ENCODE measurements around the gene UCHL1.
A peak's percentile ranks its signal among the peaks of the same experiment; 100 is the strongest.
"Not testable (repeated sequence)": the region's sequence is repeated elsewhere in the genome, so short reads cannot be mapped to it uniquely, and the experiment has no call there.

UCHL1 gene

DNA sequence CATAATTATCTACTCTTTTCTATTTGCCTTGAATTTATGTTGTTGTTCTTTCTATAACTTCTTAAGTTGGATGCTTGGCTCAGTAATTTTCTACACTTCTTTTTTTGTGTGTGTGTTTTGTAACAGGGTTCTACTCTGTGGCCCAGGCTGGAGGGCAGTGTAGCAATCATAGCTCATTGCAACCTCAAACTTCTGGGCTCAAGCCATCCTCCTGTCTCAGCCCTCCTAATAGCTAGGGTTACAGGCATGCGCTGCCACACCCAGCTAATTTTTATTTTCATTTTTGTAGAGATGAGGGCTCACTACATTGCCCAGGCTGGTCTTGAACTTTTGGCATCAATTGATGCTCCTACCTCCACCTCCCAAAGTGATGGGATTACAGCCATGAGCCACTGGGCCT lies 20.7 kb upstream of the UCHL1 start:
- no peak for DNase-seq (ENCODE audit: extremely low read depth in 1 of 2, low read depth in 1 of 2)

DNA sequence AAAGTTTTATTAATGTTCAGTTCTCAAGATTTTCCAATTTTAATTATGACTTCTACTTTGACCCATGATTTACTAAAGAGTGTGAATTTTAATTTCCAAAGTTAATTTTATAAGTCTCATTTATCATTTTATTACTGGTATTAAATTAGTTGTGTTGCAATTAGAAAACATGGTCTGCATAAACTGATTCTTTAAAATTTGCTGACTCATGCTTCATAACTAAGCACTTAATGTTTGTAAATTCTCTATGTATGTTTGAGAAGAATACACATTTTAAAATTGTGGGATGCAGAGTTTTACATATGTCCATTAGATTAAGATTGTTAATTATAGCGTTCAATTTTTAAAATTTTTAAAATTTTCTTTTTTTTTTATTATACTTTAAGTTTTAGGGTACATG lies 20.2 kb upstream of the UCHL1 start:
- no peak for DNase-seq (ENCODE audit: extremely low read depth in 1 of 2, low read depth in 1 of 2)

DNA sequence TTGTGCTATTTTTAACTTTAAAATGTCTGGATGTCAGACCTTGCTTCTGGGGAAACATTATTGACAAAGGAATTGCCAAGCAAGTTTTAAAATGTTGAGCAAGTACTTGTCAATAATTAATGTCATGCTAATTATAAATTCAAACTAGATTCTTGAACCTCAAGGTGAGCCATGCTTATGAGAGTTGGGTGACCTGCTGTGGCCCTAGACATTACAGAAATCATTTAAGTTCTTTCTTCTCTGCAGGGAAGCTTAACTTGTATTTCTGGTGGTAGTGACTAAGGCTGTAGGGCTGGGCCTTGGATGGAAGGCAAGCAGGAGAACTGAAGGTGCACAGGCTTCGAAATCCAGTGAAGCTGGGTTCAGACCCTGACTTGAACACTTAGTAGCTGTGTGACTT lies 14.8 kb upstream of the UCHL1 start:
- DNase-seq (ENCODE audit: extremely low read depth in 1 of 2, low read depth in 1 of 2) = no peak

GRCh38 chr4:41245983-41246382 lies 10.7 kb upstream of the UCHL1 start:
- DNase-seq (ENCODE audit: extremely low read depth in 1 of 2, low read depth in 1 of 2) = no peak

DNA sequence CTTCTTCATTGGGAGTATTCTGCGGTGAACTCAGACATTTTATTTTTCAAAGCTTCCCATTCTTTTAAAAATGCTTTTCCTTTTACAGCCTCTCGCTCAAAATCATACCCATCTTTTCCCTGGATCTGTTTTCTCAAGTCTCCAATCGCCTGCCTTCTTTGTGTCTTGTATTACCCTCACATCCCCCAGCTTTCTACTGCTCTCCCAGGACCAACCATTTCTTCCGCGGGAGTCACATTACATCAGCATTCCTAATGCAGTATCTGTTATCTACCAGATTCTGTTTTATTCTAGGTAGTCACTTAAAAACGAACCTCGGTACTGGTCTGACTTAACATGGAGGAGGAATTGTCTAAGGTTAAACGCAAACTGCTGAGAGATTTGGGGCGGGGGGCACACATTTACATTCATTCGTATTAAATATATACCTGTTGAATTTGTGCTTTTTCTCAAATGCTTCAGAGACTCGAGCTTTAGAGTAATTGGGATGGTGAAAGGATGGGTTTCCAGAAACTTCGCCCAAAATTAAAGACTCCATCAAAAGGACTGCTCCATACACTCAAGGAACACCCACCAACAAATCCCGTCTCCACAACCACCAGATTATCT lies 493 bp upstream of the UCHL1 start:
- DNase-seq (ENCODE audit: extremely low read depth in 1 of 2, low read depth in 1 of 2) = no peak

GRCh38 chr4:41257257-41257901 lies 651 bp downstream of the UCHL1 start:
- DNase-seq (ENCODE audit: extremely low read depth in 1 of 2, low read depth in 1 of 2) = peak in 1 of 2 donors; percentile 1

DNA sequence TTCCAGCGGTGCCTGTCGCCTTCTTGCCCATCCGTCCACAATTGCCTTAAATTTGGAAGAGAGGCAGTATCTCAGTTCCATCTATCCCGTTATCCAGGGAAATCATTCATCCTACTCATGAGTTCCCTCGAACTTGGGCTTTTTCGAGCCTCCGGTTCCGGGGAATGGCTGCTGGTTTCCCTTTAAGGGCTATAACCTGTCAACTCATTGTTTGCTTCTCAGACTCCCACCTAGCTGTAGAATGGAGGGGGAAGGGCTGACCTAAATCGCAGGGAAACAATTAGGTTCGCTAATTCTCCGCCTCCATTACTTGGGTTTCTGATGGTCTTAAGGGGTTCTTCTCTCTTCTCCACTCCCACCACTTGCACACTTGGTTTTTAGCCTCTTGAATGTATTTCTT lies 1.2 kb downstream of the UCHL1 start:
- DNase-seq (ENCODE audit: extremely low read depth in 1 of 2, low read depth in 1 of 2) = no peak

DNA sequence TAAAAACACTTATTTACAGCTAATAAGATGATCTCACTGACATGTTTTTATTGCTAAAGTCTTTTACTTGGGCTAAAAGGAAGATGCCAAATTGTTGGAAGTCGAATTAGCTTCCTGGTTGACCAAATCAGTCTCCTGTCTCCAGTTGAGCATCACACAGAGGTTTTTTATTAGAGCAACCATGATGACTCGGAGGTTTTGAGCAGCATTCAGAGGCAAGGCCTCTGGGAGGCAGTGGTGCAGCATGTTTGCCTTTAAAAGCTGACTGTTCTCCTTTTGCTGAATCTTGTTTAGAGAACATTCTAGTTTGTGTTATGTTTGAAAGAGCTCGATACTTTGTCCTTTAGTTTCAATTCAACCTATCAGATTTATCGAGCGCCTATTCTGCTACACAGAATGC lies 2.1 kb downstream of the UCHL1 start:
- no peak for DNase-seq (ENCODE audit: extremely low read depth in 1 of 2, low read depth in 1 of 2)

DNA sequence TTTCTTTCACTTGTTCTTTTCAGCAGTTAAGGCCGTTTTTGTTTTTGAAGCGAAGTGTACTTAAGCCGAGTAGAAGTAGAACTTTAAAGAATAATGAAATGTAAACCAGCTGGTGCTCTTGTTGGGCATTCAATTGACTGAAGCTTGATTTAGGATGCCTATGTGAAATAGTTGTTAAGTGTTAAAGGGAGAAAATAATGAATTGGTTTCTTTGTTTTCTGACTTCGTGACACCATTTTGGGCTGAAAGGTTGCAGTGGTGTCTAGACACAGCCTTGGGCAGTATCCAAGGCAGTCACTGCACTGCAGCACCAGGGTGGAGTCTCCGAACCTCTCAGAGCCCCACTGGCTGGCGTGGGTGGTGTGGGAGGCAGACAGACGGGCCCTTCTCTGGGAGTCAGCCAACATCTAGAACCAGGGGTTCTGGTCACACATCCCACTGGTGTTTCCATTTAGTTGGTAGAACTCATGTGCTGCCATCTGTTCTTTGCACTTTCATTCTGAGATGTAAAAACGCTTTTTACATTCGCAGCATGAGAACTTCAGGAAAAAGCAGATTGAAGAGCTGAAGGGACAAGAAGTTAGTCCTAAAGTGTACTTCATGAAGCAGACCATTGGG lies 3.5 kb downstream of the UCHL1 start:
- DNase-seq (ENCODE audit: extremely low read depth in 1 of 2, low read depth in 1 of 2) = no peak

- no peak for DNase-seq (ENCODE audit: extremely low read depth in 1 of 2, low read depth in 1 of 2)
Observed at GRCh38 chr4:41262198-41262597, 5.5 kb downstream of the UCHL1 start.

DNA sequence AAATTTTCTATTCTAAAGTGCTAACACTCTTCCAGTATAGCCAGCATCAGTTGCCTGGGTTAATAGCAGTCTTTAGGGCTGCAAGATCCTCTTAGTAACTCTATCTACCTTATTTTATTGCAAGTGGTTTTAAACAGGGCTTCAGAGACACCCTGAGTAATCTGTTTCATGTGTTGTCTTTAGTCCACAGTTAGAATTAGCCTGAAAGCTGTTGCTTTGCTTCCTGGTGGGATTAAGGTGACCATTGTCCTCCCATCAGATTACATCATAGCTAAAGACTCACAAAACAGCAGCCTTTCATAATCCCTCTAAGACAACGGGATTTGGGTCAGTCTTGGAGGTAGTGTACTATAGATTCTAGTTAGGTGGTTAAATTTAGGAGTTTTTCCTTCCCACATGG lies 7.5 kb downstream of the UCHL1 start:
- DNase-seq (ENCODE audit: extremely low read depth in 1 of 2, low read depth in 1 of 2) = no peak

- no peak for DNase-seq (ENCODE audit: extremely low read depth in 1 of 2, low read depth in 1 of 2)
Observed at GRCh38 chr4:41267997-41268396, 11.3 kb downstream of the UCHL1 start.

DNA sequence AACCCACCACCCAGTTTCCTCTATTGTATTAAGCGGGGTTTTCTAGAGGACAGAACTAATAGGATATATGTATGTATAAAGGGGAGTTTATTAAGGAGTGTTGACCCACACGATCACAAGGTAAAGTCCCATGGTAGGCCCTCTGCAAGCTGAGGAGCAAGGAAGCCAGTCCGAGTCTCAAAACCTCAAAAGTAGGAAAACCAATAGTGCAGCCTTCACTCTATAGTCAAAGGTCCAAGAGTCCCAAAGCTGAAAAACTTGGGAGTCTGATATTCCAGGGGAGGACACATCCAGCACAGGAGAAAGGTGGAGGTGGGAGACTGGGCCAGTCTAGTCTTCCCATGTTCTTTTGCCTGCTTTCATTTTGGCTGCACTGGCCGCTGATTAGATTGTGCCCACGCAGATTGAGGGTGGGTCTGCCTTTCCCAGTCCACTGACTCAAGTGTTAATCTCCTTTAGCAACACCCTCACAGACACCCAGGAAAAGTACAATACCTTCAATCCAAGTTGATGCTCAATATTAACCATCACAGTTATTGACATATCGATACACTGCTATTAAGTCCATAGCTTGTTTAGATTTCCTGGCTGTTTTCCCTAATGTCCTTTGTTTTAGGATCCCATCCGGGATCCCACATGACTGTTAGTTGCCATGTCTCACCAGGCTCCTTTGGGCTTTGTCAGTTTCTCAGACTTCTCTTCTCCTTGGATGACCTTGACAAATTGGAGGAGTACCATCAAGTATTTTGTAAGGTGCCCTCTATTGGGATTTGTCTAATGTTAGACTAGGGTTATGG lies 12.2 kb downstream of the UCHL1 start:
- DNase-seq (ENCODE audit: extremely low read depth in 1 of 2, low read depth in 1 of 2) = no peak

DNA sequence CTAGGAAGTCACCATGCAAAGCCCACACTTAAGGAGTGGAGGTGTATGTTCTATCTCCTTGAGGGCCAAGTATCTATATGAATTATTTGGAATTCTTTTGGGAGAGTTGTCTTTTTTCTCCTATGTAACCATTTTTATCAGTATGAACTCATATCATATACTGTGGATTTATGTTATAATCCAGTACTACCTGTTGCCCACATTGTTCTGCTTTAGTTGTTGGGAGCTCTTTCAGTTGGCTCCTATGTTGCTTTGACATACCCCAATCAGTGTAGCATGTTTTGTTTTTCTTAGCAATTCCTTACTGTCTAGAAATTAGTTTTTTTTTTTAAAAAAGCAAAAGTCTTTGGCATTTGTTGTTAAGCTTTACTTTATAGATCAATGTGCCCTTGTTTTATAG lies 13.0 kb downstream of the UCHL1 start:
- DNase-seq (ENCODE audit: extremely low read depth in 1 of 2, low read depth in 1 of 2) = no peak

GRCh38 chr4:41275931-41276330 lies 19.2 kb downstream of the UCHL1 start:
- not testable (repeated sequence) for DNase-seq (ENCODE audit: extremely low read depth in 1 of 2, low read depth in 1 of 2)

DNA sequence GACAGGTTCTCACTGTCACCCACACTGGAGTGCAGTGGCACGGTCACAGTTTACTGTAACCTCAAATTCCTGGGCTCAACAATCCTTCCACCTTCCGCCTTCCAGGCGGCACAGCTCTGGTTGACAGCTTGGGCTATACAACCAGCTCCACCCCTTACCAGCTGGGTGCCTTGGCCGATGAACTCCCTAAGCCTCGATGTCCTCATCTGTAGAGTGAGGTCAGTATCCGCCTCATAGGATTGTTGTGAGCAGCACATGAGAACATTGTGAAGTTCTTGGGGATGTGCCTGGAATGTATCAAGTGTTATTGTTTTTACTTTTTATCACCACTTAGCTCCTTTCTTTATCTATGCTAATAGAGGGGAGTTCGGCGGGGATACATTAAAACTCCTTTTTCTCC lies 23.3 kb downstream of the UCHL1 start:
- DNase-seq (ENCODE audit: extremely low read depth in 1 of 2, low read depth in 1 of 2) = no peak

GRCh38 chr4:41281038-41281634 lies 24.4 kb downstream of the UCHL1 start:
- peak in 1 of 2 donors; percentile 5 for DNase-seq (ENCODE audit: extremely low read depth in 1 of 2, low read depth in 1 of 2)

GRCh38 chr4:41282366-41282765 lies 25.6 kb downstream of the UCHL1 start:
- no peak for DNase-seq (ENCODE audit: extremely low read depth in 1 of 2, low read depth in 1 of 2)

- DNase-seq (ENCODE audit: extremely low read depth in 1 of 2, low read depth in 1 of 2) = no peak
Observed at GRCh38 chr4:41285202-41285863, 28.6 kb downstream of the UCHL1 start.

DNA sequence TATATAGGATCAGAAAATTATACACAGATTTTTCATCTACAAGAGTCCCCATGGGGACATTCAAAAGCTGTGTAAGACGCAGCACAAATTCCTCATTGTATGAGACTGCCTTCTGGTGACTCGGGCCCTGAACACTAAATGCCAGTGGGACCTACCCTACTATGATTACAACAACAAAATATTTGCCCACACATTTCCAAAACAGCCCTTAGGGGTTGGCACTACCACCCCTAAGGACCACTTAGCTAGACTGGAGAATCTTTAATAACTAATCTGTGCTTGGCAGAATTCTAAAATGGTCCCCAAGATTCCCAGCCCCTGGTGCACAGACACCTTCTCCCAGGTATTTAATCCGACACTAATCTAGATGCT lies 29.1 kb downstream of the UCHL1 start:
- DNase-seq (ENCODE audit: extremely low read depth in 1 of 2, low read depth in 1 of 2) = no peak

GRCh38 chr4:41287005-41287404 lies 30.3 kb downstream of the UCHL1 start:
- DNase-seq (ENCODE audit: extremely low read depth in 1 of 2, low read depth in 1 of 2) = no peak

Measured in stimulated activated CD8-positive, alpha-beta memory T cell treated with anti-CD3 and anti-CD28 coated beads, Interleukin-7, amount 100 ng/mL, for 48 hours (primary cell).